Measurements from ENCODE around the gene FIGNL1.

- TF ChIP-seq, protein P1, sequence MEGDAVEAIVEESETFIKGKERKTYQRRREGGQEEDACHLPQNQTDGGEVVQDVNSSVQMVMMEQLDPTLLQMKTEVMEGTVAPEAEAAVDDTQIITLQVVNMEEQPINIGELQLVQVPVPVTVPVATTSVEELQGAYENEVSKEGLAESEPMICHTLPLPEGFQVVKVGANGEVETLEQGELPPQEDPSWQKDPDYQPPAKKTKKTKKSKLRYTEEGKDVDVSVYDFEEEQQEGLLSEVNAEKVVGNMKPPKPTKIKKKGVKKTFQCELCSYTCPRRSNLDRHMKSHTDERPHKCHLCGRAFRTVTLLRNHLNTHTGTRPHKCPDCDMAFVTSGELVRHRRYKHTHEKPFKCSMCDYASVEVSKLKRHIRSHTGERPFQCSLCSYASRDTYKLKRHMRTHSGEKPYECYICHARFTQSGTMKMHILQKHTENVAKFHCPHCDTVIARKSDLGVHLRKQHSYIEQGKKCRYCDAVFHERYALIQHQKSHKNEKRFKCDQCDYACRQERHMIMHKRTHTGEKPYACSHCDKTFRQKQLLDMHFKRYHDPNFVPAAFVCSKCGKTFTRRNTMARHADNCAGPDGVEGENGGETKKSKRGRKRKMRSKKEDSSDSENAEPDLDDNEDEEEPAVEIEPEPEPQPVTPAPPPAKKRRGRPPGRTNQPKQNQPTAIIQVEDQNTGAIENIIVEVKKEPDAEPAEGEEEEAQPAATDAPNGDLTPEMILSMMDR (IDR thresholded peaks at IDR 0.05; ENCODE audit: low read length) = no peak
- no peak for TF ChIP-seq EZH2 (IDR thresholded peaks at IDR 0.05; ENCODE audit: borderline replicate concordance, low read length)
Observed at GRCh38 chr7:50495746-50496145, 45.6 kb upstream of the FIGNL1 start.
